Epithelial cell of proximal tubule (primary cell): ENCODE measurements around the gene FBXL2. TPM values are rescaled to one million over a fixed set of nuclear protein-coding genes. Genes with fewer than 3 reads are reported as not detected.
A peak's percentile ranks its signal among the peaks of the same experiment; 100 is the strongest.

Source experiments
- DNase-seq: peaks from one replicate; pipeline ENCODE4 v3.0.0-alpha.2; 2011; ENCODE audit warnings: low read depth
- H3K4me3 ChIP-seq: 2 replicates; pipeline ENCODE4 v1.5.1; 2011; ENCODE audit warnings: low read depth, mild to moderate bottlenecking, low read length
- total RNA-seq: library from RNA; depleted of rRNA; stranded (reverse); fragments of >200 nt; gene quantifications from 2 replicates; pipeline ENCODE4 v1.2.3, GENCODE V29; 2015
- TF ChIP-seq, protein P1 (sequence below): conservative IDR thresholded peaks from 2 replicates; pipeline ENCODE4 v1.5.1; 2012; ENCODE audit warnings: low read depth, mild to moderate bottlenecking, low read length

Gene FBXL2
- total RNA-seq, 1 donor from 2014 or later, result 10.8 TPM

DNA sequence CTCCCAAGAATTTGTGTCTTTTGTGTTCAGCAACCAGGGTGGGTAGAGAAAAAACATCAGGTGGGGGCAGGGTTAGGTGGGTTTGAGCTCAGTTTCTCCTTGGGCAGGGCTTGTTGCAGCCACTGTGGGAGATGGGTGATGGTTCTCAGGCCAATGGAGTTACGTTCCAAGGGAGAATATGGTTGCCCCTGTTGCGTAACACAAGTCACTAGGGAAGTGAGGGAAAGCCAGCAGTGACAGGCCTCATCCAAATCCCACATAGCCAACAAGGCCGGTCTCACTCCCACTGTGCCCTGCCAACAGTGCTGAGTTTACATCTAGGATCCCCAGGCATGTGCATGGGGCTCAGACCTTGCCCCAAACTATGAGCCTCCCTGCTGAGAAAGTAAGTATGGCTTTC is 7.9 kb upstream of the FBXL2 start:
- DNase-seq, result no peak
- no peak overlapping the region for H3K4me3 ChIP-seq
- TF ChIP-seq, protein P1, sequence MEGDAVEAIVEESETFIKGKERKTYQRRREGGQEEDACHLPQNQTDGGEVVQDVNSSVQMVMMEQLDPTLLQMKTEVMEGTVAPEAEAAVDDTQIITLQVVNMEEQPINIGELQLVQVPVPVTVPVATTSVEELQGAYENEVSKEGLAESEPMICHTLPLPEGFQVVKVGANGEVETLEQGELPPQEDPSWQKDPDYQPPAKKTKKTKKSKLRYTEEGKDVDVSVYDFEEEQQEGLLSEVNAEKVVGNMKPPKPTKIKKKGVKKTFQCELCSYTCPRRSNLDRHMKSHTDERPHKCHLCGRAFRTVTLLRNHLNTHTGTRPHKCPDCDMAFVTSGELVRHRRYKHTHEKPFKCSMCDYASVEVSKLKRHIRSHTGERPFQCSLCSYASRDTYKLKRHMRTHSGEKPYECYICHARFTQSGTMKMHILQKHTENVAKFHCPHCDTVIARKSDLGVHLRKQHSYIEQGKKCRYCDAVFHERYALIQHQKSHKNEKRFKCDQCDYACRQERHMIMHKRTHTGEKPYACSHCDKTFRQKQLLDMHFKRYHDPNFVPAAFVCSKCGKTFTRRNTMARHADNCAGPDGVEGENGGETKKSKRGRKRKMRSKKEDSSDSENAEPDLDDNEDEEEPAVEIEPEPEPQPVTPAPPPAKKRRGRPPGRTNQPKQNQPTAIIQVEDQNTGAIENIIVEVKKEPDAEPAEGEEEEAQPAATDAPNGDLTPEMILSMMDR, result no peak

DNA sequence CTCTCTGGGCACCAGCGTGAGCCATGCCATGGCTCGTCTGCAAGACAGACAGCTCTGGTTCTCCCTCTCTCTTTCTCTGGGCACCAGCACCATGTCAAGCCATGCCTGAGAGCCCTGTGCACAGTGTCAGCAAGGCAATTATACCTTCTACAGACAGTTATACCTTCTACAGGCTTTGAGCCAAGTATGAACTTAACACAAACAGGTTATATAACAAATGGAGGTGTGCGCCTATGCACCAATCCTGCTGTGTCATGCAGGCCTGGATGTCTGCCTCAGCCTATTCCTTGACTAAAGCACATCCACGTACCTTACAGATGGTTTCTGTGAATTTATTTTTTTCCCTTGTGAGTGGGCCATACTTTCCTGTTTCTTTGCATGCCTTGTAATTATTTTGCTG is 5.9 kb upstream of the FBXL2 start:
- no peak overlapping the region for H3K4me3 ChIP-seq
- TF ChIP-seq, protein P1, result no peak
- DNase-seq, result no peak

DNA sequence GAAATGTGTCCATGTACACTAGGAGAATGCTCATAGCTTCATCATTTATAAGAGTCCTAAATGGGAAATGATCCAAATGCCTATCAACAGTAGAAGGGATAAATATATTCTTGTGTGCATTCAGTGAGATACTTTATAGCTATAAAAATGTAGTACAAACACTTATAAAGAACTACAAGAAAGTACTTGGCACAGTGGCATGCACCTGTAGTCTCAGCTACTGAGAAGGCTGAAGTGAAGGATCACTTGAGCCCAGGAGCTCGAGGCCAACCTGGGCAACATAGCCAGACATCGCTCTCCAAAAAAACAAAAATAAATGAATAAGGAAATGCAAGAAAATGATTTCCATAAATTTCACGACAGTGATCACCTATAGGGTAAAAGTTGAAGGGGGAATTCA is 3.6 kb upstream of the FBXL2 start:
- no peak for DNase-seq
- no peak overlapping the region for H3K4me3 ChIP-seq
- TF ChIP-seq, protein P1, result no peak

DNA sequence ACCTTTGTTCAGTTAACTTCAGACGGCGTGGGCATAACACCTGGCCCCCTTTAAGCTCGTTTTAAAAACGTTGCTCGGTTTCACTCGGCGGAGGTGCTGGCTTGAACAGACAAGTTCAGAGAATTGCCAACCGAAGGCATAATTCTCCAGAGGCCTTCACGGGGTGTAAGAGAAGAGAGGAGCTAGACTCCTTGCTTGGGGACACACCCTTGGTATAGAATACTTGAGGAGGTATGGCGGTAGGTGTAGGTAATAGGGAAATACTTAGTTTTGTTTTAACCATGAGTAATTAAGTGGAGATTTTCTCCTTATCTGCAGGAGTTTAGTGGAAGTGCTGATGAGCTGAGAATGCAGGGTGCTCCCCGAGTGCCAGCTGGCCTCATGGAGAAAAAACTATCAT is 921 bp downstream of the FBXL2 start:
- DNase-seq, result no peak
- TF ChIP-seq, protein P1, result no peak
- peak overlapping the region; percentile 84 for H3K4me3 ChIP-seq

DNA sequence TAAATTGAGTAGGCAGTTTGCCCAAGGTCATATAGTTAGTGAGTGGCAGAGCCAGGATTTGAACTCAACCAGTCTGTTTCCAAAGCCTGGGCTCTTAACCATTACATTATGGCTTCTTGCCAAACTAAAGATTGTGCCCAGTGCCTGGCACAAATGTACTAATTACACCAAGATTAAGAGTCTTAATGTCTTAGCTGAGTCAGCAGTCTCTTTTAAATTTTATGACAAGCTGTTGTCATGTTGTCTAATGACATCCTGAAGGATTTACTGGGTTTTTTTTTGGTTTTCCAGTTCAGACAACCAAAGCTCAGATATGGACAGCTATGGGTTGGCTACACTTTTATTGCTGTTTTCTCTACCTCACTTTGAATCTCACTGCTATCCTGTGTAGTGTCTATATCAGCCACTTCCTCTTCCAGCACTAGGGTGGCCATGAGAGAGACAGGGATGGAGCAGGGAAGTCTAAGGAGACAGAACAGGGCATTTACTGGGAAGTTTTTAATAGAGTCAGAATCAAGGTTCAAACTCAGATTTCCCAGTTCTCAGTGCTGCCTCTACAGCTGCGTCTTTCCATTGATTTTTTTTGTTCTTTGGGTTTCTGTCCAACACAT is 10.5 kb downstream of the FBXL2 start:
- TF ChIP-seq, protein P1, result no peak
- H3K4me3 ChIP-seq, result no peak overlapping the region

DNA sequence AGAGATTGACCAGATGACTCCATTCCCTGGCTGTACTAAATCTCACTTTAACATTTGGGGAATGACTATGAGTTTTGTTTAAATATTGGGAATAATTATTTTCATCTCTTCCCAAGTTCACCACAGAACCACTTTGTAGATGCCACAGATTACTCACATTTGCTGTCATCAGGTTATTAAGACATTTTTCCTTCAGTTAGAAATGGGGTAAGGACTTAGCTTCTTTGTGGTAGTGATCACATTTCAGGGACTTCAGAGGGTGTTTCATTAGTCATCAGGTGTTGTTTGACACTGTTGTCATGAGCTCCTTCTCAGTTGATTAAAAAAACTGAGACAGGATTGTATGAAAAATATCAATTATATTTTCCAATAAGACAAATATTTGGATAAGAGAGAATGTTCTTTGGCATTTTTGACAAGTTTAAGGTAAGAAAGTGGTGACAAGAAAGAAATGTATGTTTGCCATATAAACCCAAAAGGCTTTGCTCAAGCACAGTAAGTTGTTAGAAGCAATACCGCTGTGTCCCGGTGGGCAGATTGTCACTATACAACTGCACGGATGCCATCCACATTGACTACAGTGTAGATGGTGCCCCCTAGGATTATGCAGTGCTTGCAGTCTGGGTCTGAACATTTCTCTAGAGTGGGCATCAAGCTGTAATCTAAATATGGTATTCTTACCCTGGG is 22.3 kb downstream of the FBXL2 start:
- no peak for DNase-seq
- H3K4me3 ChIP-seq, result no peak overlapping the region
- TF ChIP-seq, protein P1, result no peak

More for the DNA sequence above, 10.5 kb downstream of the FBXL2 start:
- DNase-seq, result no peak

DNA sequence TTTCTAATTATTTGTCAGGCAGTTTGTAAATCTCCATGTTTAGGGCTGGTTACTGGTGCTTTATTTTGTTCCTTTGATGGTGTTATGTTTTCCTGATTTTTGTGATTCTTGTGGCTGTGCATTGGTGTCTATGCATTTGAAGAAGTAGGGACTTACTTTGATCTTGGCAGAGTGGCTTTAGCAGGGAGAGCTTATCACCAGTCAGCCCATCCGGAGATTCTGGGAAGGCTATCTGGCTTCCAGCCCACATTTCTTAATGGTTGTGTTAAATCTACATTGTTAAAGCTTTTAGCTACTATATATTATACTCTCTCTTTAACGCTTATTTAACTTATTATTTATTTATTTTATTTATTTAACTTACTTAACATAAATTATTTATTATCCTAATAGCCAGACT is 35.1 kb downstream of the FBXL2 start:
- no peak for DNase-seq
- TF ChIP-seq, protein P1, result no peak
- H3K4me3 ChIP-seq, result no peak overlapping the region
